HCT116 (cell line): ENCODE data around the gene IL1RN. TPM values are rescaled to one million over a fixed set of nuclear protein-coding genes. Genes with fewer than 3 reads are reported as not detected.

Experiments
- ATAC-seq: fragments of 200-7000 bp; cut with Tn5 transposase; 2 replicates; pipeline ENCODE4 v1.9.1; 2020; ENCODE audit warnings: mild to moderate bottlenecking, moderate library complexity
- BruUV-seq: library from RNA; stranded (reverse); fragments of 400-500 nt; replicated peaks from 2 replicates; lab custom pipeline; 2021; lab: Mats Ljungman, UMichigan
- CTCF ChIA-PET: fragments of 300-600 bp; sonication (Branson Sonifier 250); formaldehyde crosslinking; loops from one replicate; lab custom pipeline; 2021; ENCODE audit warnings: antibody characterized with exemption; lab: Charles Lee
- POLR2A ChIA-PET: fragments of 300-600, 350-600 bp; sonication (Branson Sonifier 250); formaldehyde crosslinking; loops from one replicate; lab custom pipeline; 2021; ENCODE audit warnings: antibody characterized with exemption; lab: Charles Lee
- RAD21 ChIA-PET, 2 experiments: fragments of 300-600 bp; sonication (Branson Sonifier 250); formaldehyde crosslinking; loops; one replicate each; lab custom pipeline; 2023; ENCODE audit warnings: low total read pairs in 2 of 2; ENCODE audit not compliant: uncharacterized antibody in 2 of 2, unreplicated experiment in 2 of 2, low non-redundant PET in 1 of 2; lab: Charles Lee
- DNase-seq: peaks from one replicate; pipeline ENCODE4 v3.0.0-alpha.2; 2010; ENCODE audit warnings: low read depth, low spot score
- H2AFZ ChIP-seq: fragments of 200-600 bp; shearing (Covaris generic), sonication (generic); 2 replicates; pipeline ENCODE4 v1.6.1; 2017; ENCODE audit warnings: low read depth, mixed run types, mixed read lengths, antibody characterized with exemption, low read length; ENCODE audit not compliant: poor library complexity, severe bottlenecking
- H3K27ac ChIP-seq: 2 replicates; pipeline ENCODE4 v1.5.1; 2012; ENCODE audit warnings: low read depth, low read length
- H3K27me3 ChIP-seq: fragments of 200-600 bp; sonication (generic); 2 replicates; pipeline ENCODE4 v1.6.1; 2016; ENCODE audit warnings: mixed run types, low read length, mixed read lengths; ENCODE audit not compliant: insufficient read depth
- H3K36me3 ChIP-seq, 2 experiments: fragments of 200-500 bp in 1 of 2; fragments of 200-600 bp in 1 of 2; sonication (Bioruptor generic) in 1 of 2; sonication (generic) in 1 of 2; 2 replicates each; pipeline versions ENCODE4 v1.5.1 to v1.6.1; 2014 to 2016; ENCODE audit warnings: low read length in 2 of 2, inconsistent platforms in 1 of 2, mixed read lengths in 1 of 2, mixed run types in 1 of 2; ENCODE audit not compliant: insufficient read depth in 2 of 2, control insufficient read depth in 1 of 2
- H3K4me1 ChIP-seq, 2 experiments: fragments of 200-600 bp in 1 of 2; sonication (generic) in 1 of 2; 2 replicates each; pipeline versions ENCODE4 v1.5.1 to v1.6.1; 2012 to 2017; ENCODE audit warnings: low read length in 2 of 2, inconsistent platforms in 1 of 2, mild to moderate bottlenecking in 1 of 2, mixed read lengths in 1 of 2, mixed run types in 1 of 2, moderate library complexity in 1 of 2; ENCODE audit not compliant: insufficient read depth in 2 of 2, control insufficient read depth in 1 of 2
- H3K4me2 ChIP-seq: fragments of 200-600 bp; sonication (generic); 2 replicates; pipeline ENCODE4 v1.6.1; 2017; ENCODE audit warnings: mixed run types, low read length, mixed read lengths
- H3K4me3 ChIP-seq, 2 experiments: fragments of 200-600 bp in 1 of 2; sonication (generic) in 1 of 2; replicated peaks in 1 of 2; 2 replicates each; pipeline ENCODE4 v1.5.1; 2011 to 2016; ENCODE audit warnings: low read length in 2 of 2, control low read depth in 1 of 2, low read depth in 1 of 2, mild to moderate bottlenecking in 1 of 2, mixed read lengths in 1 of 2, mixed run types in 1 of 2
- H3K79me2 ChIP-seq: fragments of 200-600 bp; sonication (generic); 2 replicates; pipeline ENCODE4 v1.6.1; 2017; ENCODE audit warnings: mild to moderate bottlenecking, mixed run types, low read length, moderate library complexity, mixed read lengths; ENCODE audit not compliant: insufficient read depth
- H3K9ac ChIP-seq: fragments of 200-600 bp; sonication (generic); 2 replicates; pipeline ENCODE4 v1.6.1; 2016; ENCODE audit warnings: low read length, mixed read lengths
- H3K9me2 ChIP-seq: fragments of 200-600 bp; sonication (generic), shearing (Covaris generic); 2 replicates; pipeline ENCODE4 v1.6.1; 2017; ENCODE audit warnings: mixed run types, mild to moderate bottlenecking, moderate library complexity; ENCODE audit not compliant: insufficient read depth
- H3K9me3 ChIP-seq, 2 experiments: fragments of 200-500 bp in 1 of 2; fragments of 200-600 bp in 1 of 2; sonication (Bioruptor generic) in 1 of 2; sonication (generic) in 1 of 2; 2 replicates each; pipeline ENCODE4 v1.6.1; 2014 to 2017; ENCODE audit warnings: low read length in 2 of 2, mixed read lengths in 2 of 2, inconsistent platforms in 1 of 2, low read depth in 1 of 2, mild to moderate bottlenecking in 1 of 2, mixed run types in 1 of 2, moderate library complexity in 1 of 2; ENCODE audit not compliant: control insufficient read depth in 1 of 2, insufficient read depth in 1 of 2
- H4K20me1 ChIP-seq: fragments of 200-600 bp; sonication (generic), shearing (Covaris generic); 2 replicates; pipeline ENCODE4 v1.6.1; 2017; ENCODE audit warnings: mixed run types, mild to moderate bottlenecking, moderate library complexity; ENCODE audit not compliant: insufficient read depth
- ATF3 ChIP-seq: IDR thresholded peaks from 2 replicates; pipeline ENCODE4 v1.6.1; 2012
- CEBPB ChIP-seq: IDR thresholded peaks from 2 replicates; pipeline ENCODE4 v1.6.1; 2012; ENCODE audit warnings: low read depth
- EGR1 ChIP-seq: IDR thresholded peaks from 2 replicates; pipeline ENCODE4 v1.6.1; 2012; ENCODE audit warnings: low read depth
- ELF1 ChIP-seq: IDR thresholded peaks from 2 replicates; pipeline ENCODE4 v1.6.1; 2012; ENCODE audit warnings: low read depth, borderline replicate concordance
- EZH2phosphoT487 ChIP-seq: fragments of 200-600 bp; IDR thresholded peaks from 2 replicates; pipeline ENCODE4 v1.6.1; 2018; ENCODE audit warnings: antibody characterized with exemption, borderline replicate concordance
- JUND ChIP-seq: IDR thresholded peaks from 2 replicates; pipeline ENCODE4 v1.6.1; 2012
- POLR2A ChIP-seq: IDR thresholded peaks from 2 replicates; pipeline ENCODE4 v1.7.0; 2011; ENCODE audit warnings: borderline replicate concordance; ENCODE audit not compliant: insufficient read depth, insufficient read length; ENCODE audit errors: extremely low read depth
- SIN3A ChIP-seq: IDR thresholded peaks from 2 replicates; pipeline ENCODE4 v1.6.1; 2012; ENCODE audit warnings: low read depth
- SRF ChIP-seq: IDR thresholded peaks from 2 replicates; pipeline ENCODE4 v1.6.1; 2012; ENCODE audit warnings: low read depth
- TCF7L2 ChIP-seq: IDR thresholded peaks from 2 replicates; pipeline ENCODE4 v1.7.0; 2011; ENCODE audit warnings: borderline replicate concordance, inconsistent platforms; ENCODE audit not compliant: insufficient read depth, insufficient read length; ENCODE audit errors: extremely low read depth
- ZBTB33 ChIP-seq: IDR thresholded peaks from 2 replicates; pipeline ENCODE4 v1.6.1; 2011; ENCODE audit warnings: mild to moderate bottlenecking, low read length, moderate library complexity; ENCODE audit not compliant: insufficient replicate concordance; ENCODE audit errors: extremely low read depth
- ZFX ChIP-seq: fragments of 450-650 bp; IDR thresholded peaks from 2 replicates; pipeline ENCODE4 v1.6.1; 2017
- intact Hi-C: fragments of 100-400 bp; cut with micrococcal nuclease; formaldehyde crosslinking; loops from 2 replicates; pipeline ENCODE4 v1.10.0; 2022
- total RNA-seq: library from RNA; stranded (reverse); gene quantifications from one replicate; pipeline ENCODE4 v1.2.1, GENCODE V29; 2021; ENCODE audit not compliant: unreplicated experiment
- TF ChIP-seq, protein P1 (sequence below), 3 experiments: fragments of 200-600 bp in 1 of 3; sonication (generic) in 1 of 3; IDR thresholded peaks in 2 of 3; conservative IDR thresholded peaks in 1 of 3; 2 replicates each; pipeline ENCODE4 v1.5.1; 2012 to 2017; ENCODE audit warnings: low read depth in 2 of 3, low read length in 2 of 3, antibody characterized with exemption in 1 of 3, borderline replicate concordance in 1 of 3, control low read depth in 1 of 3, mild to moderate bottlenecking in 1 of 3, mixed read lengths in 1 of 3, mixed run types in 1 of 3, moderate library complexity in 1 of 3; ENCODE audit not compliant: insufficient read depth in 1 of 3

Gene IL1RN
- total RNA-seq, 1 experiment from 2014 or later, result 0.25 TPM

DNA sequence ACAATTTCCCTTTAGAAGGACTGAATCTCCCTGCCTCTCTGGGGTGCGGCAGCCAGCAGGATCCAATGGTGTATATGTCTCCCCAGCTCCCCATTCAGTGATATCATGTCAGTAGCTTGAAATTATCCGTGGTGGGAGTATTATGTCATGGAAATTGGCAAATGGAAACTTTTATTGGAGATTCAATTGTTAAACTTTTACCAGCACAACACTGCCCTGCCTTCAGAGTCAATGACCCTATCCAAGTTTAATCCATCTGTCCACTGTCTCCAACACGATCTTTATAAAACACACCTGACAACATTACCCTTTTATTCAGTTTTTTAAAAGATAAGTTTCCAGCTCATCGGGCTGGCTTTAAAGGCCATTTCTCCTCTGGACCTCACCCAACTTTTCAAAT, 5.0 kb upstream of the IL1RN start:
- Histone ChIP-seq H3K9me3 (no peaks in the 10 kb centered on the region), H3K9me2 (no peaks in the 10 kb centered on the region), H3K4me1 (peaks cover 5 to 26% of the 10 kb centered on the region in 2 experiments), H3K27me3 (no peaks in the 10 kb centered on the region; the same call in 1 of the 2 replicates), H3K36me3 (no peaks in the 10 kb centered on the region), H2AFZ (no peak overlapping the region), H3K4me3 (no peak overlapping the region), H3K79me2 (no peaks in the 10 kb centered on the region), H3K27ac (no peak overlapping the region), H4K20me1 (no peaks in the 10 kb centered on the region), H3K4me2 (no peak overlapping the region), H3K9ac (no peak overlapping the region)
- intact Hi-C loops, result no loop called here
- RAD21 ChIA-PET, result no interaction called here
- BruUV-seq, result no TSS peak
- POLR2A ChIA-PET, result no interaction called here
- CTCF ChIA-PET, result interaction anchor here (1.6 to 1.7 kb wide), 2 partner anchors 11 to 16 kb away, joined by 3 to 5 read pairs; no protein-coding TSS in a partner anchor
- DNase-seq (no peak), ATAC-seq (no peak)
- no peak for TF ChIP-seq SRF
- no peak for TF ChIP-seq CEBPB
- TF ChIP-seq TCF7L2, result no peak
- no peak for TF ChIP-seq ZFX
- TF ChIP-seq SIN3A, result no peak
- TF ChIP-seq POLR2A, result no peak
- TF ChIP-seq EZH2phosphoT487, result no peak
- TF ChIP-seq ATF3, result no peak
- no peak for TF ChIP-seq ZBTB33
- TF ChIP-seq, protein P1, sequence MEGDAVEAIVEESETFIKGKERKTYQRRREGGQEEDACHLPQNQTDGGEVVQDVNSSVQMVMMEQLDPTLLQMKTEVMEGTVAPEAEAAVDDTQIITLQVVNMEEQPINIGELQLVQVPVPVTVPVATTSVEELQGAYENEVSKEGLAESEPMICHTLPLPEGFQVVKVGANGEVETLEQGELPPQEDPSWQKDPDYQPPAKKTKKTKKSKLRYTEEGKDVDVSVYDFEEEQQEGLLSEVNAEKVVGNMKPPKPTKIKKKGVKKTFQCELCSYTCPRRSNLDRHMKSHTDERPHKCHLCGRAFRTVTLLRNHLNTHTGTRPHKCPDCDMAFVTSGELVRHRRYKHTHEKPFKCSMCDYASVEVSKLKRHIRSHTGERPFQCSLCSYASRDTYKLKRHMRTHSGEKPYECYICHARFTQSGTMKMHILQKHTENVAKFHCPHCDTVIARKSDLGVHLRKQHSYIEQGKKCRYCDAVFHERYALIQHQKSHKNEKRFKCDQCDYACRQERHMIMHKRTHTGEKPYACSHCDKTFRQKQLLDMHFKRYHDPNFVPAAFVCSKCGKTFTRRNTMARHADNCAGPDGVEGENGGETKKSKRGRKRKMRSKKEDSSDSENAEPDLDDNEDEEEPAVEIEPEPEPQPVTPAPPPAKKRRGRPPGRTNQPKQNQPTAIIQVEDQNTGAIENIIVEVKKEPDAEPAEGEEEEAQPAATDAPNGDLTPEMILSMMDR (IDR thresholded peaks at IDR 0.05 in 2 of 3, conservative IDR thresholded peaks at IDR 0.05 in 1 of 3; ENCODE audit: borderline replicate concordance in 1 of 3, insufficient read depth in 1 of 3, low read depth in 2 of 3, low read length in 2 of 3), result no peak
- no peak for TF ChIP-seq EGR1
- no peak for TF ChIP-seq ELF1
- TF ChIP-seq JUND, result no peak
